WI38 (cell line): Measurements from ENCODE around the gene TRAF2.
"Not testable (repeated sequence)": the region's sequence is repeated elsewhere in the genome, so short reads cannot be mapped to it uniquely, and the experiment has no call there.

ENCODE experiments used
- H3K4me3 ChIP-seq: 2 replicates; pipeline ENCODE4 v1.5.1; 2011; ENCODE audit warnings: low read depth, mild to moderate bottlenecking, control low read depth, low read length
- CTCF ChIP-seq: IDR thresholded peaks from 2 replicates; pipeline ENCODE4 v1.5.1; 2012; ENCODE audit warnings: low read depth, mild to moderate bottlenecking, control low read depth, low read length

Gene TRAF2

GRCh38 chr9:136865041-136865767, 21.1 kb upstream of the TRAF2 start:
- no peak for TF ChIP-seq CTCF
- H3K4me3 ChIP-seq = peak overlapping the region; percentile 78

GRCh38 chr9:136865768-136866103, 20.6 kb upstream of the TRAF2 start:
- peak overlapping the region; percentile 78 for H3K4me3 ChIP-seq
- no peak for TF ChIP-seq CTCF

- H3K4me3 ChIP-seq = peak overlapping the region; percentile 78
Measured at GRCh38 chr9:136866898-136867421, 19.4 kb upstream of the TRAF2 start.

GRCh38 chr9:136867480-136867879, 18.8 kb upstream of the TRAF2 start:
- TF ChIP-seq CTCF = no peak
- no peak overlapping the region for H3K4me3 ChIP-seq

GRCh38 chr9:136867917-136868316, 18.4 kb upstream of the TRAF2 start:
- no peak overlapping the region for H3K4me3 ChIP-seq
- TF ChIP-seq CTCF = no peak

- no peak for TF ChIP-seq CTCF
- H3K4me3 ChIP-seq = no peak overlapping the region
Measured at GRCh38 chr9:136868644-136869043, 17.7 kb upstream of the TRAF2 start.

GRCh38 chr9:136869611-136870010, 16.7 kb upstream of the TRAF2 start:
- not testable (repeated sequence) for H3K4me3 ChIP-seq

GRCh38 chr9:136875155-136875554, 11.2 kb upstream of the TRAF2 start:
- no peak overlapping the region for H3K4me3 ChIP-seq
- no peak for TF ChIP-seq CTCF
